LNCAP (cell line): ENCODE measurements around the gene WNT9B.

Source experiments
- CTCF ChIP-seq: fragments of 450-650 bp; IDR thresholded peaks from 2 replicates; pipeline ENCODE4 v1.5.1; 2017; ENCODE audit warnings: mild to moderate bottlenecking

WNT9B gene

GRCh38 chr17:46872421-46872820 is 21.0 kb downstream of the WNT9B start:
- TF ChIP-seq CTCF = no peak

DNA sequence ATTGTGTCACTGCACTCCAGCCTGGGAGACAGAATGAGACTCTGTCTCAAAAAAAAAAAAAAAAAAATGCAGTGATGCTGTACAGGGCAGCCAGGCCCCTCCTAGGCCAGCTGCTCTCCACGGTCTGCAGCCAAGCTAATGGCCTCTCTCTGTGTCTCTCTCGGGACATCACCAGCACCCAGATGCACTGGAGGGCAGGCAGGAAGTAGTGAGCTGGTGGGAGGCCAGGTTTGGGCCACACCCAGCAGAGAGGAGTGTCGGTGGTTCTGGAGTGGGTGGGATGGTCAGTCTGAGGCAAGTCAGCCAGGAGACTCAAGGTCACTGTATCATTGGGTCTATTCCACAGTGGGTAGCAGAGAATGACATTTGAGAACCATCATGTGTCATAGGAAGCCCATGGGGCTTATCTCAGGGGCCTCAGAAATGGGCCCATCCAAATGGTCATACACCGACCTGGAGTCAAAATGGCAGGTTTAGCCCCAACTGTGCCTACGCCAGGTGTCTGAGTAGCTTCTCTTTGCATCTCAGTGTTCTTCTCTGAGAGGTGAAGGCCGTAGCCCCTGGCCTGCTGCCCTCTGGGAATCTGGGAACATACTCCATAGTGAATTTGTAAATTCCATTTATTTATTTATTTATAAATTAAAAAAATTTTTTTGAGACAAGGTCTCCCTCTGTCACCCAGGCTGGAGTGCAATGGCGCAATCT is 22.7 kb downstream of the WNT9B start:
- TF ChIP-seq CTCF = no peak

DNA sequence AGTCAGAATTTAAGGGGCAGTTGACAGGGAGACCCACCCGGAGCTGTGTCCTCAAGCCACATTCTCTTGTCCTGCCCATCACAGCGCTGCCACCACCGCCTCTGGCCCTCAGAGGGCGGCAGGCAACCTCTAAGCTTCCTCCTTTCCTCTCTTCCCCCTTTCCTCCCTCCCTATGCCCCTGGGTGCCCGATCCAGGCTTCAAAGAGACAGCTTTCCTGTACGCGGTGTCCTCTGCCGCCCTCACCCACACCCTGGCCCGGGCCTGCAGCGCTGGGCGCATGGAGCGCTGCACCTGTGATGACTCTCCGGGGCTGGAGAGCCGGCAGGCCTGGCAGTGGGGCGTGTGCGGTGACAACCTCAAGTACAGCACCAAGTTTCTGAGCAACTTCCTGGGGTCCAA is 23.5 kb downstream of the WNT9B start:
- TF ChIP-seq CTCF = no peak

DNA sequence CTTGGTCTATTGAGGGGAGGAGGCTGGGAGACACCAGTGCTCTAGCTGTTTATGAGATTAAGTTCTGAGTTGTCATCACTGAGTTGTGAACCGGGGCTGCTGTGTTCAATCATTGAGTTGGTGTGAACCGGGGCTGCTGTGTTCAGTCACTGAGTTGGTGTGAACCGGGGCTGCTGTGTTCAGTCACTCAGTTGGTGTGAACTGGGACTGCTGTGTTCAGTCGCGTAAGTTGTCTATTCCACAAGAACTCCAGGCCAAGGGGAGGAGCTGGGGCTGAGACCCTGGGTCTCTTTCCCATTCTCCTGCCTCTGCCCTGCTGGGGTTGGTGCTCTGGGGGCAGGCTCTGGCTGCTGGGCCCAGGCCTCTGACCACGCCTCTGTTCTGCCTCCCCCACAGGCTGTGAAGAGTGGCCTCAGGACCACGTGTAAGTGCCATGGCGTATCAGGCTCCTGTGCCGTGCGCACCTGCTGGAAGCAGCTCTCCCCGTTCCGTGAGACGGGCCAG is 24.5 kb downstream of the WNT9B start:
- TF ChIP-seq CTCF = no peak

- TF ChIP-seq CTCF = peak; percentile 77
Observed at GRCh38 chr17:46876353-46876887, 25.0 kb downstream of the WNT9B start.

GRCh38 chr17:46876926-46877325 is 25.5 kb downstream of the WNT9B start:
- TF ChIP-seq CTCF = no peak

DNA sequence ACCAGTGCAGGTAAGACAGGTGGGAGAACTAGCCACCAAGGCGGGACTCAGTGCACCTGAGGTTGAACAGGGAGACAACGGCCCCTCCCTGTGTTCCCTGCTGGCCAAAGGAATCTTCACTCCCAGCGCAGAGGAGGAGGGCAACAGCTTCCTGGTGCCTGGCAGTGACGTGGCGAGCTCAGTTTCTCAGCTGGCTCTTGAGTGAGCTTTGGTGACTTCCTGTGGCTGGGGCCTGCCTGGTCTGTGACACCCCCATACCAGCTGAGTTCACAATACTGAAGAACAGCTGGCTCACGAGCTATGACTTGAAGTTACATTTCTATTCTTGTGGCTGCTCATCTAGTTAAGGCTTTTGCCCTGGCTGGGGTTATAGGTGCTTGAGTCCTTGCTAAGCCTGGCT is 26.1 kb downstream of the WNT9B start:
- TF ChIP-seq CTCF = no peak
